RWPE2 (cell line): ENCODE results near the gene ZNF490.

Source experiments
- ATAC-seq: fragments of 200-7000 bp; cut with Tn5 transposase; 3 replicates; pipeline ENCODE4 v1.9.1; 2021; ENCODE audit warnings: low read depth
- DNase-seq: peaks from one replicate; pipeline ENCODE4 v3.0.0-alpha.2; 2020; ENCODE audit warnings: low spot score
- H3K27ac ChIP-seq: fragments of 450-650 bp; 2 replicates; pipeline ENCODE4 v1.5.1; 2017; ENCODE audit warnings: mild to moderate bottlenecking; ENCODE audit not compliant: poor library complexity, severe bottlenecking
- H3K27me3 ChIP-seq: fragments of 250-450 bp; sonication (Bioruptor Pico); 2 replicates; pipeline ENCODE4 v1.5.1; 2021; ENCODE audit warnings: mild to moderate bottlenecking, moderate library complexity; ENCODE audit not compliant: insufficient read depth, poor library complexity, severe bottlenecking
- H3K36me3 ChIP-seq: fragments of 250-450 bp; sonication (Bioruptor Pico); 2 replicates; pipeline ENCODE4 v1.5.1; 2020; ENCODE audit warnings: low read depth, mild to moderate bottlenecking, moderate library complexity
- H3K4me1 ChIP-seq: fragments of 250-450 bp; sonication (Bioruptor Pico); 2 replicates; pipeline ENCODE4 v1.5.1; 2021; ENCODE audit warnings: mild to moderate bottlenecking, moderate library complexity; ENCODE audit not compliant: insufficient read depth, poor library complexity, severe bottlenecking
- H3K4me3 ChIP-seq: fragments of 250-450 bp; sonication (Bioruptor Pico); 2 replicates; pipeline ENCODE4 v1.5.1; 2021; ENCODE audit warnings: mild to moderate bottlenecking, moderate library complexity; ENCODE audit not compliant: severe bottlenecking
- H3K9me3 ChIP-seq: fragments of 250-450 bp; sonication (Bioruptor Pico); 2 replicates; pipeline ENCODE4 v1.5.1; 2021; ENCODE audit warnings: mild to moderate bottlenecking, moderate library complexity; ENCODE audit not compliant: severe bottlenecking
- TF ChIP-seq, protein P1 (sequence below): fragments of 450-650 bp; IDR thresholded peaks from one replicate; pipeline ENCODE4 v1.5.1; 2017; ENCODE audit warnings: mild to moderate bottlenecking, moderate library complexity; ENCODE audit not compliant: poor library complexity, severe bottlenecking

Gene ZNF490

GRCh38 chr19:12617646-12618045 lies 7.0 kb upstream of the ZNF490 start:
- no peaks in the 10 kb centered on the region for H3K27me3 ChIP-seq
- no peak overlapping the region for H3K27ac ChIP-seq
- no peaks in the 10 kb centered on the region for H3K4me1 ChIP-seq
- DNase-seq: no peak
- no peak overlapping the region for H3K4me3 ChIP-seq
- TF ChIP-seq, protein P1, sequence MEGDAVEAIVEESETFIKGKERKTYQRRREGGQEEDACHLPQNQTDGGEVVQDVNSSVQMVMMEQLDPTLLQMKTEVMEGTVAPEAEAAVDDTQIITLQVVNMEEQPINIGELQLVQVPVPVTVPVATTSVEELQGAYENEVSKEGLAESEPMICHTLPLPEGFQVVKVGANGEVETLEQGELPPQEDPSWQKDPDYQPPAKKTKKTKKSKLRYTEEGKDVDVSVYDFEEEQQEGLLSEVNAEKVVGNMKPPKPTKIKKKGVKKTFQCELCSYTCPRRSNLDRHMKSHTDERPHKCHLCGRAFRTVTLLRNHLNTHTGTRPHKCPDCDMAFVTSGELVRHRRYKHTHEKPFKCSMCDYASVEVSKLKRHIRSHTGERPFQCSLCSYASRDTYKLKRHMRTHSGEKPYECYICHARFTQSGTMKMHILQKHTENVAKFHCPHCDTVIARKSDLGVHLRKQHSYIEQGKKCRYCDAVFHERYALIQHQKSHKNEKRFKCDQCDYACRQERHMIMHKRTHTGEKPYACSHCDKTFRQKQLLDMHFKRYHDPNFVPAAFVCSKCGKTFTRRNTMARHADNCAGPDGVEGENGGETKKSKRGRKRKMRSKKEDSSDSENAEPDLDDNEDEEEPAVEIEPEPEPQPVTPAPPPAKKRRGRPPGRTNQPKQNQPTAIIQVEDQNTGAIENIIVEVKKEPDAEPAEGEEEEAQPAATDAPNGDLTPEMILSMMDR: no peak
- no peak for ATAC-seq
- H3K36me3 ChIP-seq: peaks cover 56% of the 10 kb centered on the region
- H3K9me3 ChIP-seq: no peaks in the 10 kb centered on the region

GRCh38 chr19:12611361-12611699 lies 717 bp upstream of the ZNF490 start:
- Histone ChIP-seq H3K9me3 (no peaks in the 10 kb centered on the region), H3K36me3 (peaks cover 58% of the 10 kb centered on the region), H3K27me3 (no peaks in the 10 kb centered on the region), H3K4me1 (no peaks in the 10 kb centered on the region), H3K4me3 (peak overlapping the region; percentile 94), H3K27ac (peak overlapping the region; percentile 77)
- TF ChIP-seq, protein P1: no peak
- peak; percentile 69 for ATAC-seq
- peak; percentile 64 for DNase-seq

GRCh38 chr19:12607631-12608030 lies 3.0 kb downstream of the ZNF490 start:
- ATAC-seq (no peak), DNase-seq (no peak)
- TF ChIP-seq, protein P1: no peak

DNA sequence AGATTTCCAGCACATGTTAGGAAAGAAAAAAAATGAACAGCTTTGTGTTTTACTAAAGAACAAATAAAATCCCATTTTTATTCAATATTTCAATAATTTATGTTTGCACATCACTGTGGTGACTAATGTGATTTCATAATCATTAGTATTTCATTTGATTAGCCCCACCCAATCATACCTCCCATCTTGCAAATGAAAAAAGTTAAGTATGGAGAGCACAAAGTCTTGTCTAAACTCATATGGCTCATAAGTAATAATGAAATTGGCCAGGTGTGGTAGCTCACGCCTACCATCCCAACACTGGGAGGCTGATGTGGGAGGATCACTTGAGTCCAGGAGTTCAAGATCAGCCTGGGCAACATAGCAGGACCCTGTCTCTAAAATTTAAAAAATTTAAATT lies 3.8 kb downstream of the ZNF490 start:
- H3K27ac ChIP-seq: no peak overlapping the region
- H3K4me3 ChIP-seq: no peak overlapping the region
- TF ChIP-seq, protein P1: no peak
- DNase-seq (no peak), ATAC-seq (no peak)
- peaks cover 30% of the 10 kb centered on the region for H3K36me3 ChIP-seq
- H3K9me3 ChIP-seq: no peaks in the 10 kb centered on the region
- H3K27me3 ChIP-seq: no peaks in the 10 kb centered on the region
- H3K4me1 ChIP-seq: no peaks in the 10 kb centered on the region

More at GRCh38 chr19:12607631-12608030, 3.0 kb downstream of the ZNF490 start:
- H3K27ac ChIP-seq: no peak overlapping the region
- no peaks in the 10 kb centered on the region for H3K4me1 ChIP-seq
- H3K27me3 ChIP-seq: no peaks in the 10 kb centered on the region
- peaks cover 36% of the 10 kb centered on the region for H3K36me3 ChIP-seq
- H3K4me3 ChIP-seq: no peak overlapping the region
- no peaks in the 10 kb centered on the region for H3K9me3 ChIP-seq

GRCh38 chr19:12603714-12604113 lies 6.9 kb downstream of the ZNF490 start:
- Histone ChIP-seq H3K9me3 (no peaks in the 10 kb centered on the region), H3K4me3 (no peak overlapping the region), H3K4me1 (no peaks in the 10 kb centered on the region), H3K36me3 (peaks cover 28% of the 10 kb centered on the region), H3K27me3 (no peaks in the 10 kb centered on the region), H3K27ac (no peak overlapping the region)
- no peak for DNase-seq
- no peak for ATAC-seq
- TF ChIP-seq, protein P1: no peak
